Measurements from ENCODE around the gene PEA15. TPM values are rescaled to one million over a fixed set of nuclear protein-coding genes. Genes with fewer than 3 reads are reported as not detected.

Gene PEA15
- total RNA-seq, 1 donor from 2014 or later: 44.5 TPM

- FAIRE-seq (no peak), DNase-seq (ENCODE audit: low read depth) (peak; percentile 72)
- Histone ChIP-seq H3K27me3 (ENCODE audit: control insufficient read depth, insufficient read depth, low read length) (no peaks in the 10 kb centered on the region), H3K36me3 (ENCODE audit: control insufficient read depth, insufficient read depth, low read length) (peaks cover 18% of the 10 kb centered on the region), H3K4me3 (ENCODE audit: low read depth, low read length) (peak overlapping the region; percentile 96)
- no peak for TF ChIP-seq CTCF (IDR thresholded peaks at IDR 0.05; ENCODE audit: insufficient read depth, low read length, severe bottlenecking)
These were observed 1.4 kb downstream of the PEA15 start for GRCh38 chr1:160206421-160207117.

- no peak overlapping the region for H3K4me3 ChIP-seq (ENCODE audit: low read depth, low read length)
- no peak for DNase-seq (ENCODE audit: low read depth)
- no peaks in the 10 kb centered on the region for H3K27me3 ChIP-seq (ENCODE audit: control insufficient read depth, insufficient read depth, low read length)
- FAIRE-seq: no peak
- peaks cover 18% of the 10 kb centered on the region for H3K36me3 ChIP-seq (ENCODE audit: control insufficient read depth, insufficient read depth, low read length)
- TF ChIP-seq CTCF (IDR thresholded peaks at IDR 0.05; ENCODE audit: insufficient read depth, low read length, severe bottlenecking): no peak
These were observed 2.0 kb downstream of the PEA15 start for GRCh38 chr1:160207118-160207650.

GRCh38 chr1:160207771-160208556, 2.8 kb downstream of the PEA15 start:
- Histone ChIP-seq H3K36me3 (ENCODE audit: control insufficient read depth, insufficient read depth, low read length) (peaks cover 18% of the 10 kb centered on the region), H3K4me3 (ENCODE audit: low read depth, low read length) (no peak overlapping the region), H3K27me3 (ENCODE audit: control insufficient read depth, insufficient read depth, low read length) (no peaks in the 10 kb centered on the region)
- no peak for TF ChIP-seq CTCF (IDR thresholded peaks at IDR 0.05; ENCODE audit: insufficient read depth, low read length, severe bottlenecking)
- DNase-seq (ENCODE audit: low read depth) (no peak), FAIRE-seq (no peak)

GRCh38 chr1:160208557-160209320, 3.6 kb downstream of the PEA15 start:
- no peak for FAIRE-seq

More at GRCh38 chr1:160208557-160209320, 3.6 kb downstream of the PEA15 start:
- Histone ChIP-seq H3K36me3 (ENCODE audit: control insufficient read depth, insufficient read depth, low read length) (peaks cover 24% of the 10 kb centered on the region), H3K27me3 (ENCODE audit: control insufficient read depth, insufficient read depth, low read length) (no peaks in the 10 kb centered on the region), H3K4me3 (ENCODE audit: low read depth, low read length) (no peak overlapping the region)
- no peak for DNase-seq (ENCODE audit: low read depth)
- TF ChIP-seq CTCF (IDR thresholded peaks at IDR 0.05; ENCODE audit: insufficient read depth, low read length, severe bottlenecking): no peak

All from bronchial epithelial cell (primary cell).